Erythroblast (primary cell): ENCODE results near the gene GPR162.

Experiments used
- GATA1 ChIP-seq: IDR thresholded peaks from 2 replicates; pipeline ENCODE4 v1.6.1; 2011; ENCODE audit warnings: low read depth, mild to moderate bottlenecking, control low read depth, low read length, moderate library complexity
- POLR2A ChIP-seq: IDR thresholded peaks from 2 replicates; pipeline ENCODE4 v1.6.1; 2011; ENCODE audit warnings: mild to moderate bottlenecking, low read length

GRCh38 chr12:6783828-6784227, 37.8 kb upstream of the GPR162 start:
- TF ChIP-seq POLR2A (no peak), GATA1 (no peak)
